ENCODE results near the gene FASTK.
"Not testable (repeated sequence)": the region's sequence is repeated elsewhere in the genome, so short reads cannot be mapped to it uniquely, and the experiment has no call there.

The FASTK gene

GRCh38 chr7:151046603-151047573 is 33.7 kb downstream of the FASTK start:
- DNase-seq (ENCODE audit: low read depth, low spot score): peak; percentile 59

GRCh38 chr7:151045967-151046366 is 34.6 kb downstream of the FASTK start:
- DNase-seq (ENCODE audit: low read depth, low spot score): no peak

- no peak for DNase-seq (ENCODE audit: low read depth, low spot score)
These were observed 35.3 kb downstream of the FASTK start for GRCh38 chr7:151045262-151045661.

GRCh38 chr7:151043959-151044358 is 36.6 kb downstream of the FASTK start:
- DNase-seq (ENCODE audit: low read depth, low spot score): no peak

GRCh38 chr7:151043449-151043848 is 37.2 kb downstream of the FASTK start:
- not testable (repeated sequence) for DNase-seq (ENCODE audit: low read depth, low spot score)

GRCh38 chr7:151040616-151041375 is 39.8 kb downstream of the FASTK start:
- DNase-seq (ENCODE audit: low read depth, low spot score): no peak

- DNase-seq (ENCODE audit: low read depth, low spot score): no peak
These were observed 40.6 kb downstream of the FASTK start for GRCh38 chr7:151039850-151040548.

- DNase-seq (ENCODE audit: low read depth, low spot score): peak; percentile 86
These were observed 41.4 kb downstream of the FASTK start for GRCh38 chr7:151038951-151039849.

GRCh38 chr7:151035902-151036301 is 44.7 kb downstream of the FASTK start:
- DNase-seq (ENCODE audit: low read depth, low spot score): no peak

- DNase-seq (ENCODE audit: low read depth, low spot score): no peak
These were observed 45.4 kb downstream of the FASTK start for GRCh38 chr7:151035026-151035717.

- DNase-seq (ENCODE audit: low read depth, low spot score): no peak
These were observed 46.1 kb downstream of the FASTK start for GRCh38 chr7:151034312-151035025.

GRCh38 chr7:151033864-151034249 is 46.8 kb downstream of the FASTK start:
- DNase-seq (ENCODE audit: low read depth, low spot score): no peak

- DNase-seq (ENCODE audit: low read depth, low spot score): no peak
These were observed 47.4 kb downstream of the FASTK start for GRCh38 chr7:151032936-151033863.

GRCh38 chr7:151031011-151031410 is 49.6 kb downstream of the FASTK start:
- no peak for DNase-seq (ENCODE audit: low read depth, low spot score)

GRCh38 chr7:151028948-151029501 is 51.6 kb downstream of the FASTK start:
- DNase-seq (ENCODE audit: low read depth, low spot score): no peak

- DNase-seq (ENCODE audit: low read depth, low spot score): peak; percentile 100
These were observed 52.3 kb downstream of the FASTK start, which contains the start of gene ABCB8 for GRCh38 chr7:151028131-151028947. Gene ABCB8, plus strand, starts transcription at chr7:151028450. Its CDS starts 66 bp downstream, at chr7:151028516.

GRCh38 chr7:151027728-151028130 is 52.9 kb downstream of the FASTK start:
- DNase-seq (ENCODE audit: low read depth, low spot score): not testable (repeated sequence)

All from astrocyte of the hippocampus (primary cell).